ENCODE measurements around the gene VSNL1. TPM values are rescaled to one million over a fixed set of nuclear protein-coding genes. Genes with fewer than 3 reads are reported as not detected.

VSNL1 gene
- total and polyA plus RNA-seq, 5 donors: 26.5 to 39.3 (median 36.8) TPM

DNA sequence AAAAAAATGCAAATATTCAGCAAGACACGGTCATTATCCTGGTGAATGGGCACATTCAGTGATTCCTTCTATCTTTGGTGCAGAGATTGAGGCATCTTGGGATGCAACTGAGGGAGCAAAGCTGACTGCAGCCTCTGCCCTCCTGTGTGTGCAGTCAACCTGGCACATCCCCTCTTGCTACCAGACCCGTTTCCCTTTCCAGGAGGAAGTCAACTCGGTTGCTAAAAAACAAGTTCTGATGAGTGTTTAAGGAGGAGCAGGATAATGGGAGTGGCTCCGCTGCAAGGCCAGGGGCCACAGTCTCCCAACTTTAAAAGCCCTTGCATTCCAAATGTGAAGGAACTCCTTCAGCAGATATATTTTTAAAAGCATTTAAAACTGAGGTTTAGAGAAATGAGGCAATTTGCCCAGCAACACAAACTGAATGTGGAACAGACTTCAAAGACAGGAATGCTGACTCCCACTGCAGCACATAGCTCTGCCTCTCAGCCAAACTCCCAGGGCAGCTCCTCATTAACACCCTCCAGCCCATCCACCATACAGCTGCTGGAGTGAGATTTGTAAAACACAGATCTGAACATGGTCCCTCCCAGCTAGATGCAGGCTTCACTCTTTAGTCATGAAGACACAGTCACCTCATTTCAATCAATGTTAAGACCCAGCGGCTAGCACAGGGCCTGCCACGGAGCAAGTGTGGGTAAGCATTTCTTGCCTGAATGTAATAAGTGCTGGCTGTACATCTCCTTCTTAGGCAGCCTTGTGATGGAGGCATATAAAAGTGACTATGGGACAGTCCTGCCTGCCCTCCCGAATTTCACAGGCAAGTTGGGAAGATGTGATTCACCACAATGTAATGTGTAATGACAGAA is 54.3 kb downstream of the VSNL1 start:
- 42% methylated on average over 7 of the region's 7 CpGs for WGBS
- H3K27me3 ChIP-seq (ENCODE audit: control insufficient read depth, insufficient read depth): no peaks in the 10 kb centered on the region
- no peak overlapping the region for H3K4me3 ChIP-seq (ENCODE audit: low read length)
- no peaks in the 10 kb centered on the region for H3K9me3 ChIP-seq (ENCODE audit: control insufficient read depth, low read length)
- H3K27ac ChIP-seq (ENCODE audit: low read length): peak overlapping the region; percentile 78
- intact Hi-C loops (cut with DNase I): no loop called here
- ATAC-seq (peak; percentile 52 to 80), DNase-seq (no peak)
- no peaks in the 10 kb centered on the region for H3K4me1 ChIP-seq (ENCODE audit: control insufficient read depth, insufficient read depth, low read length)

DNA sequence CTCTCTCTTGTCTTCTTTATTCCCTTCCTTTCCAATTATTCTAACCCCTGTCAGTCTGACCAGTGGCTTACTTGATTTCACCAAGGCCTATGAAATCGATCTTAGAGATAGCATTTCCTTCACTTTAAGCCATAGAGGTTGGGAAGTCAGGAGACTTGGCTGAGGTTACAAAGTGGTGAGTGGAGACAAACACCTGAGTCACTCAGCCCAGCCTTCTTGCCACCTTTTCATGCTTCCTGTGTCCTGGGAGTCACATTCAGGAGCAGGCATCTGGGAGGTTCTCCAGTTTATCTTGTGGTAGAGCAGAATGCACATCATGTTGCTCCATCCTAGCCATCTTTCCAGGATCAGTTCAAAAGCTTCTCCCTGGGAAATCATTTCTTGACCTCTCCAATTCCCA is 59.1 kb downstream of the VSNL1 start:
- Histone ChIP-seq H3K4me3 (ENCODE audit: low read length) (no peak overlapping the region), H3K4me1 (ENCODE audit: control insufficient read depth, insufficient read depth, low read length) (no peaks in the 10 kb centered on the region), H3K27ac (ENCODE audit: low read length) (peak overlapping the region; percentile 28), H3K9me3 (ENCODE audit: control insufficient read depth, low read length) (no peaks in the 10 kb centered on the region), H3K27me3 (ENCODE audit: control insufficient read depth, insufficient read depth) (no peaks in the 10 kb centered on the region)
- intact Hi-C loops (cut with DNase I): no loop called here
- ATAC-seq (no peak), DNase-seq (no peak)
- 79% methylated on average over 1 of the region's 1 CpG for WGBS

DNA sequence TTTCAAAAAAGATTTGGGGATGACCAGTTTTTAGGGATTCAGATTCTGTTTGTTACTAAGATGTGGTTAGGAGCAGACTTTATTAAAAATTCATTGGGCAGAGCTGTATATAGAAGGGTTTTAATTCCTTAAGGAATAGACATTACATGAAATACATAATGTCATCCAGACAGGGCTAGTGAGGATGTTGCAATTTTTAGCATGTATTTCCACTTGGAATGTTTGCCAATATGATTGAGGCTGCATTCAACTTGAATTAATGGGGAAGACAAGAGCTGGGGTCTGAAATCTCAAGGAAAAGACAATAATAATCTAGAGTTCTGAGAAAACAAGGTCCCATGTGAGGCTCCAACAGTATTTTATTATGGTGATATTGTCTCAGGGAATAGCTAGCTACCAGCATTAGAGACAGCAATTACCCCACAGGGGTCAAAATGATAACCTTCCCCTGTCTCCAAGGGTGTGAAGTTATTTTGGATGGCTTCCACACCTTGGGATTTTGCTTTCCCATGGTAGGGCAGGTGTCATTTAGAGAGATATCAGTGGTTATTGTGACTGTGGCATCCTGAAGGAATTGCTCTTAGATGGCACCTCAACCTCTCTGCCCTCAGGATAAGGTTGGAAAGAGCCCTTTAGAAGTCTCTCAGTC is 60.2 kb downstream of the VSNL1 start:
- H3K9me3 ChIP-seq (ENCODE audit: control insufficient read depth, low read length): no peaks in the 10 kb centered on the region
- no peaks in the 10 kb centered on the region for H3K4me1 ChIP-seq (ENCODE audit: control insufficient read depth, insufficient read depth, low read length)
- peak overlapping the region; percentile 18 for H3K27ac ChIP-seq (ENCODE audit: low read length)
- ATAC-seq (peak; percentile 62 to 68), DNase-seq (no peak)
- H3K27me3 ChIP-seq (ENCODE audit: control insufficient read depth, insufficient read depth): no peaks in the 10 kb centered on the region
- intact Hi-C loops (cut with DNase I): no loop called here
- H3K4me3 ChIP-seq (ENCODE audit: low read length): no peak overlapping the region

DNA sequence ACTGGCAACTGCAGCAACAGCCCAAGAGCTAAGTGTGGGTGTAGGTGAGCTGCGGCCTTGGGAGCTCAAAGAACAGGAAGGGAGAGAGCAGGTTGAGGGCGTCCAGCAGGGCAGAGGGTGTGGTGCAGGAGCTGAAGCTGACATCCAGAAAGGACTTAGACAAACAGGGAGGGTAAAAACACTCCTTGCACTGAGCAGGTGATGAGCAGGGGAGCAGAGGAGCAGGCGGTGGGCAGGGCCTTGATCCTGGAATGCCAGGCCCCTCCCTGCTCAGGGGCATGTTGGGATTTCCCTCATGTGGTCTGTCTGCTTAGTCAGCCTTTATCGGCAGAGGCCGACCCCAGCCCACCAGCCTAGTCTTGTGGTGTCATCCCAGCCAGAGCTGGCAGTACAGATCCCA is 63.6 kb downstream of the VSNL1 start:
- DNase-seq (no peak), ATAC-seq (no peak)
- intact Hi-C loops (cut with DNase I): no loop called here
- H3K4me3 ChIP-seq (ENCODE audit: low read length): no peak overlapping the region
- H3K9me3 ChIP-seq (ENCODE audit: control insufficient read depth, low read length): no peaks in the 10 kb centered on the region
- 77% methylated on average over 5 of the region's 5 CpGs for WGBS
- H3K4me1 ChIP-seq (ENCODE audit: control insufficient read depth, insufficient read depth, low read length): peaks cover 8% of the 10 kb centered on the region
- H3K27me3 ChIP-seq (ENCODE audit: control insufficient read depth, insufficient read depth): no peaks in the 10 kb centered on the region
- H3K27ac ChIP-seq (ENCODE audit: low read length): no peak overlapping the region

DNA sequence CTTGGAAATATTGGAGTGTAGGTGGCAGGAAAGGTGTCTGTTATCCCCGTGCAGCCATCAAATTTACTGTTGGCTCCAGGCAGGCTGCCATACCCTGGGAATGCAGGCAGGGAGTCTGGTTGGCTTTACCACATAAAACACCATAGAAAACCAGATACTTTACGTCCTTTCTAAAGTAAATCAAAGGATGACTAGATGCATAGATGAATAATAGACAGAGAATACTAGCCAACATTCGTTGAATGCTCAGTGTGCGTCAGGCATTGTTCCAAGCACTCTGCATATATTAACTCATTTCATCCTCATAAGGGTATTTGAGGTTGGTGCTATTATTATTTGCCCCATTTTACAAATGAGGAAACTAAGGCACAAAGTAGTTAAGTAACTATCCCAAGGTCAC is 65.2 kb downstream of the VSNL1 start:
- 76% methylated on average over 4 of the region's 4 CpGs for WGBS
- Histone ChIP-seq H3K27ac (ENCODE audit: low read length) (no peak overlapping the region), H3K27me3 (ENCODE audit: control insufficient read depth, insufficient read depth) (no peaks in the 10 kb centered on the region), H3K9me3 (ENCODE audit: control insufficient read depth, low read length) (no peaks in the 10 kb centered on the region), H3K4me1 (ENCODE audit: control insufficient read depth, insufficient read depth, low read length) (peaks cover 12% of the 10 kb centered on the region), H3K4me3 (ENCODE audit: low read length) (no peak overlapping the region)
- intact Hi-C loops (cut with DNase I): no loop called here
- ATAC-seq (no peak), DNase-seq (no peak)

DNA sequence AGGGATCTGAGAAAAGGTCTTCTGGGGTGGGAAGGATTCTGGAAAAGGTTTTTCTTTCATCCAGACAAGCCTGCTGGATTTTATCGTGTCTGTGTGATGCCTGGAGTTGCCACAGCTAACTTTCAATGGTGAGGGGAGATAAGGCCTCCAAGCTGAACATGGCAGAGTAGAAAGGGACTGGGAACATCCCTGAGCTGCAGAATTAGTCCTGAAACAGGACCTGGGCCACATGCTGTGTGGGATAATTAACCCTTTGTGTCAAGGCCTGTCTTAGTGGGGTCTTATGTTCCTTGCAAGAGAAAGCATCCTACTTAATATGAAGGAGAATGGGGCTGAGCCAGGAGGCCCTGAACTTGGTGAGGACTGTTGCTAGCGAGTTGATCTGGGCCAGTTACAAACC is 66.4 kb downstream of the VSNL1 start:
- intact Hi-C loops (cut with DNase I): no loop called here
- Histone ChIP-seq H3K4me3 (ENCODE audit: low read length) (no peak overlapping the region), H3K9me3 (ENCODE audit: control insufficient read depth, low read length) (no peaks in the 10 kb centered on the region), H3K27ac (ENCODE audit: low read length) (no peak overlapping the region), H3K27me3 (ENCODE audit: control insufficient read depth, insufficient read depth) (no peaks in the 10 kb centered on the region), H3K4me1 (ENCODE audit: control insufficient read depth, insufficient read depth, low read length) (peaks cover 14% of the 10 kb centered on the region)
- WGBS: 48% methylated on average over 2 of the region's 2 CpGs
- no peak for ATAC-seq
- no peak for DNase-seq

DNA sequence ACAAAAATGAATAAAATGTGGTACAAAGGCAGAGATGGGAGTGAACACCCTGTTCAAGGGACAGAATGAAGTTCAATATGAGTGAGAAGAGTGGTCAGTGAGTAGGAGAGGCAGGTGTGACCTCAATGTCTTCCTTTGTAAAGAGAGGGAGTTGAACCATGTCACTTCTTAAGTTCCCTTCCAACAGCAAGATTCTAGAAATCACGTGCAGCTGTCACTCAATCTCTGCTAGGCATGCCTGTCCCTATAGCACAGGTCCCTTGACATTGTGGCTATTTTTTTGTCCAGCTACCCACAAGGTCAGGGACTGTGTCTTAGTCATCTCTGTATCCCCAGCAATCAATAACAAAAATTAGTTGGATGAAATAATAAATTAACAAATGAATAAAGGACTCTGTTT is 66.9 kb downstream of the VSNL1 start:
- H3K4me3 ChIP-seq (ENCODE audit: low read length): no peak overlapping the region
- intact Hi-C loops (cut with DNase I): no loop called here
- 67% methylated on average over 1 of the region's 1 CpG for WGBS
- no peaks in the 10 kb centered on the region for H3K27me3 ChIP-seq (ENCODE audit: control insufficient read depth, insufficient read depth)
- no peaks in the 10 kb centered on the region for H3K9me3 ChIP-seq (ENCODE audit: control insufficient read depth, low read length)
- no peak overlapping the region for H3K27ac ChIP-seq (ENCODE audit: low read length)
- DNase-seq (no peak), ATAC-seq (no peak)
- peaks cover 14% of the 10 kb centered on the region for H3K4me1 ChIP-seq (ENCODE audit: control insufficient read depth, insufficient read depth, low read length)

DNA sequence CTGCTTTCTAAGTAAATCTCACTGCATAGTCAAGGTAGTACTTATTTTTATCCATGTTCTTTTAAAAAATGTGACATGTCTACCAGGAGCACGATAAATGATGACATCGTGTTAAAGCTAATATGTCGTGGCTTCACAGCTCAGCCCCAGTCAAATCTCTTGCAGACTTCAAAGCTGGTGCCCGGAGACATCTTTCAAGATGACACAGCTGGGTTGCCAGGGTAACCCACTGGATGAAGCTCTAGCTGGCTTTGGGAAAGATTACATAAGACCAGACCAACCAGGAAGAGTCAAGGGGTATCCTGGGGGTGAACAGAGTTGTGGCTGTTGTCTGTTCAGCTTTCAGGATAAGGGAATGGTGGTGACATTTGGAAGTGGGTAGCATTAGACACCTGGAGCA is 67.8 kb downstream of the VSNL1 start:
- WGBS: 34% methylated on average over 4 of the region's 4 CpGs
- peaks cover 14% of the 10 kb centered on the region for H3K4me1 ChIP-seq (ENCODE audit: control insufficient read depth, insufficient read depth, low read length)
- ATAC-seq (no peak), DNase-seq (no peak)
- no peak overlapping the region for H3K4me3 ChIP-seq (ENCODE audit: low read length)
- no peaks in the 10 kb centered on the region for H3K27me3 ChIP-seq (ENCODE audit: control insufficient read depth, insufficient read depth)
- H3K9me3 ChIP-seq (ENCODE audit: control insufficient read depth, low read length): no peaks in the 10 kb centered on the region
- intact Hi-C loops (cut with DNase I): no loop called here
- H3K27ac ChIP-seq (ENCODE audit: low read length): peak overlapping the region; percentile 23

DNA sequence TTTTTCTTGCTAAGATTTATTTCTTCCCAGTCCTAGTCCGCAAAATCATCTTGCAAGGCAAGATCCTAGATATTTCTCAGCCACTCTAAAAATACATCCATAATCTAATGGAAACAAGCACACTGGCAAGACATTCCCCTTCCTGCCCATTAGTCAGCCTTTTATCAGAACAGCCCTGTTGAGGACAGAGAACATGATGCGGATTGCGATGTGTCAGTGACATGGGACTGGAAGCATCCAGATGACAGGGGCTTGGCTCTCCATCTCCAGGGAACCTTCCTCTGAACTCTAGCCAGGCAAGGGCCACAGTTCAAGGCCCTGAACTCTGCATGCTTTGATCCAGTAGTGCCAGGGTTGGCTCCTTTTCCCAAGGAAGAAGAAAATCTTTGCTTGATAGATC is 70.0 kb downstream of the VSNL1 start:
- DNase-seq (peak in 2 of 3 donors; percentile 37 to 68), ATAC-seq (peak; percentile 92 to 96)
- no peaks in the 10 kb centered on the region for H3K27me3 ChIP-seq (ENCODE audit: control insufficient read depth, insufficient read depth)
- H3K27ac ChIP-seq (ENCODE audit: low read length): peak overlapping the region; percentile 53
- no peak overlapping the region for H3K4me3 ChIP-seq (ENCODE audit: low read length)
- WGBS: 18% methylated on average over 3 of the region's 3 CpGs
- no peaks in the 10 kb centered on the region for H3K9me3 ChIP-seq (ENCODE audit: control insufficient read depth, low read length)
- H3K4me1 ChIP-seq (ENCODE audit: control insufficient read depth, insufficient read depth, low read length): peaks cover 14% of the 10 kb centered on the region
- intact Hi-C loops (cut with DNase I): no loop called here

DNA sequence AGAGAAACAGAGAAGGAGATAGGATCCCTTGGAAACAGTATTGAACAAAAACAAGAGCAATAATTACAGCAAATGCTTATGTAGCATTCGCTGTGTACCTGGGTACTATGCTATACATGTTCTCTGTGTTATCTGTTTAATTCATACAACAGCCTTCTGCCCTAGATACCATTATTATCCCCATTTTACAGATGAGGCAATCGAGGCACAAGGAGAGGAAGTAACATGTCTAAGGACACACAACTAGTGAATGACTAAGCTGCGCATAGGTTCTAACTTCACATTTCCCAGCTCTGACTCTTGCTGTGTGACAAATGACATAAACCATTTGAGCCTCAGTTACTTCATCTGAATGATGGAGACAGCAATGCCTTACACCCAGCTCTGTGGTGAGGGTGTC is 70.5 kb downstream of the VSNL1 start:
- Histone ChIP-seq H3K27me3 (ENCODE audit: control insufficient read depth, insufficient read depth) (no peaks in the 10 kb centered on the region), H3K4me1 (ENCODE audit: control insufficient read depth, insufficient read depth, low read length) (peaks cover 14% of the 10 kb centered on the region), H3K27ac (ENCODE audit: low read length) (no peak overlapping the region), H3K9me3 (ENCODE audit: control insufficient read depth, low read length) (no peaks in the 10 kb centered on the region), H3K4me3 (ENCODE audit: low read length) (no peak overlapping the region)
- DNase-seq (no peak), ATAC-seq (no peak)
- intact Hi-C loops (cut with DNase I): no loop called here
- 89% methylated on average over 3 of the region's 3 CpGs for WGBS

DNA sequence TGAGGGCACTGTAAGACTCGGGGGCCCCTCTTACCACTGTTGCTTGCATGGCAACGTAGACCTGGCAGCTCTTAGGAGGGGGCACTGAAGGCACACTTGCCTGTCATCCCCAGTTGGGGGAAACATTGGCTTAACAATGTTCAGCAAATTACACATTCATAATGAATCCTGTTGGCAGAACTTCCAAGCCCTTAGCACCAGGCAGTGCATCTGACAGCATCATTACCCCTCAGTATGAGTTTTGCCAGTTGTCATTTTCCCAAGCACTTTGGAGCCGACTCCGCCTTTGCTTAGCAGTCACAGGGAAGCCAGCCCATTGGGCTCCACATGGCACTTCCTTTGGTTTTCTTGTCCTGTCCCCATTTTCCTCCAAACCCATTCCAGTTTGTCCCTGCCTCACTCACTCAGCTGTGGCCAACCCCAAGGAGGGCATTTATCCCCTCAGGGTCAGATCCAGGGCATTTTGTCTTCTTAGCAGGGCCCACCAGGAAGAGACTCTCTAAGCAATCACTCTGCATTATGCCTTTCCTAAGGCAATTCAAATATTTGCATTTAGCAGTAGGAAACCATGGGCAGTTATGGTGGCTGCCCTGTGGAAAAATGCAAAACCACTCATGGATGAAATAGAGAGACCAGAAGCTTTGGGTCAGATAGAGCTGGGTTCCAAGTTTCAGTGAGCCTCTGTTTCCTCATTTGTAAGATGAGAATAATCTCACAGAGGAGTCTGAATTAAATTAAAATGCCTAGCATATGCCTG is 73.9 kb downstream of the VSNL1 start:
- intact Hi-C loops (cut with DNase I): no loop called here
- no peaks in the 10 kb centered on the region for H3K9me3 ChIP-seq (ENCODE audit: control insufficient read depth, low read length)
- ATAC-seq (no peak), DNase-seq (no peak)
- 76% methylated on average over 4 of the region's 4 CpGs for WGBS
- peaks cover 8% of the 10 kb centered on the region for H3K4me1 ChIP-seq (ENCODE audit: control insufficient read depth, insufficient read depth, low read length)
- no peak overlapping the region for H3K27ac ChIP-seq (ENCODE audit: low read length)
- no peaks in the 10 kb centered on the region for H3K27me3 ChIP-seq (ENCODE audit: control insufficient read depth, insufficient read depth)
- H3K4me3 ChIP-seq (ENCODE audit: low read length): no peak overlapping the region

Data from right cardiac atrium (tissue), 5 donors.